Sigmoid colon (tissue), 3 donors: ENCODE data around the gene EHBP1L1.

Source experiments
- CTCF ChIP-seq, 4 experiments: fragments of 450-650 bp in 3 of 4; fragments of 200-600 bp in 1 of 4; IDR thresholded peaks; one replicate each; pipeline ENCODE4 v1.5.1; 2016 to 2019; ENCODE audit warnings: antibody characterized with exemption in 4 of 4, mild to moderate bottlenecking in 3 of 4, moderate library complexity in 2 of 4
- POLR2A ChIP-seq, 2 donors: fragments of 450-650 bp; IDR thresholded peaks; one replicate each; pipeline ENCODE4 v1.6.1; 2016; ENCODE audit warnings: antibody characterized with exemption in 2 of 2, mild to moderate bottlenecking in 2 of 2, moderate library complexity in 2 of 2

DNA sequence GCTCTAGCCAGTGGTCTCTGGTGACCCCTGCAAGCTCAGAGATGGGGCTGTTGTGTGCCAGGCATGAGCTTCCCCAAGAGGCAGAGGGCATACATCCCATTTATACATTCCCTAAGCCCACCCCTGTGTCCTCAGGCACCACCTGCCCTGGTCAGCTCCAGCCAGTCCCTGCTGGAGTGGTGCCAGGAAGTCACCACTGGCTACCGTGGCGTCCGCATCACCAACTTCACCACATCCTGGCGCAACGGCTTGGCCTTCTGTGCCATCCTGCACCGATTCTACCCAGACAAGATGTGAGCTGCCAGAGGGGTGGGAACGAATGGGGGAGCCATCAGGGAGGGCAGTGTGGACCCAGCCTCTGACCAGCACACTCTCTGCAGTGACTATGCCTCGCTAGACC is 8.3 kb downstream of the EHBP1L1 start:
- TF ChIP-seq CTCF (IDR thresholded peaks at IDR 0.05), result no peak
- no peak for TF ChIP-seq POLR2A (IDR thresholded peaks at IDR 0.05)
